Activated CD8-positive, alpha-beta memory T cell treated with anti-CD3 and anti-CD28 coated beads for 36 hours (primary cell): ENCODE measurements around the gene RASA3. TPM values are rescaled to one million over a fixed set of nuclear protein-coding genes. Genes with fewer than 3 reads are reported as not detected.

Experiments
- CTCF ChIA-PET: fragments of 350-600 bp; sonication (Branson Sonifier 250); formaldehyde crosslinking; loops from one replicate; lab custom pipeline; 2021; ENCODE audit warnings: antibody characterized with exemption; lab: Charles Lee
- POLR2A ChIA-PET: fragments of 350-600 bp; sonication (Branson Sonifier 250); formaldehyde crosslinking; loops from one replicate; lab custom pipeline; 2021; ENCODE audit warnings: antibody characterized with exemption; lab: Charles Lee
- total RNA-seq, 2 experiments: library from RNA; stranded (reverse); gene quantifications; one replicate each; pipeline ENCODE4 v1.2.3, GENCODE V29; 2021

The RASA3 gene
- total RNA-seq, 2 experiments from 2014 or later, result 22.1 to 22.5 TPM

GRCh38 chr13:114059428-114059827 is 73.0 kb downstream of the RASA3 start:
- POLR2A ChIA-PET, result no interaction called here

GRCh38 chr13:114058051-114058867 is 74.2 kb downstream of the RASA3 start:
- CTCF ChIA-PET, result no interaction called here

More at GRCh38 chr13:114059428-114059827, 73.0 kb downstream of the RASA3 start:
- CTCF ChIA-PET, result no interaction called here

GRCh38 chr13:114057166-114058050 is 75.0 kb downstream of the RASA3 start:
- CTCF ChIA-PET, result no interaction called here
- POLR2A ChIA-PET, result no interaction called here

More at GRCh38 chr13:114058051-114058867, 74.2 kb downstream of the RASA3 start:
- POLR2A ChIA-PET, result no interaction called here

- POLR2A ChIA-PET, result interaction anchor here (0.6 kb wide), 1 partner anchor 59 kb away, joined by 3 read pairs; no protein-coding TSS in a partner anchor
Observed at GRCh38 chr13:114056205-114057013, 76.0 kb downstream of the RASA3 start.

GRCh38 chr13:114055766-114056165 is 76.7 kb downstream of the RASA3 start:
- CTCF ChIA-PET, result no interaction called here
- POLR2A ChIA-PET, result no interaction called here

More at GRCh38 chr13:114056205-114057013, 76.0 kb downstream of the RASA3 start:
- CTCF ChIA-PET, result no interaction called here

GRCh38 chr13:114054830-114055439 is 77.5 kb downstream of the RASA3 start:
- CTCF ChIA-PET, result no interaction called here
- POLR2A ChIA-PET, result no interaction called here

GRCh38 chr13:114054264-114054663 is 78.2 kb downstream of the RASA3 start:
- POLR2A ChIA-PET, result no interaction called here
- CTCF ChIA-PET, result no interaction called here

GRCh38 chr13:114053026-114053425 is 79.4 kb downstream of the RASA3 start:
- CTCF ChIA-PET, result no interaction called here
- POLR2A ChIA-PET, result no interaction called here

GRCh38 chr13:114050536-114051450 is 81.6 kb downstream of the RASA3 start:
- ChIA-PET CTCF (no interaction called here), POLR2A (no interaction called here)

- ChIA-PET POLR2A (interaction anchor here (0.7 to 1.7 kb wide), 3 partner anchors 16 to 62 kb away, joined by 3 to 8 read pairs (median 4); no protein-coding TSS in a partner anchor), CTCF (interaction anchor here (1.2 kb wide), 2 partner anchors 10 to 16 kb away, joined by 3 read pairs; no protein-coding TSS in a partner anchor)
Observed at GRCh38 chr13:114049626-114050101, 82.8 kb downstream of the RASA3 start.

GRCh38 chr13:114049026-114049425 is 83.4 kb downstream of the RASA3 start:
- ChIA-PET CTCF (interaction anchor here (1.2 kb wide), 2 partner anchors 9 to 16 kb away, joined by 3 read pairs; no protein-coding TSS in a partner anchor), POLR2A (interaction anchor here (0.7 to 1.7 kb wide), 3 partner anchors 17 to 63 kb away, joined by 3 to 8 read pairs (median 4); no protein-coding TSS in a partner anchor)

- ChIA-PET CTCF (interaction anchor here (1.2 kb wide), 1 partner anchor 9 kb away, joined by 3 read pairs; no protein-coding TSS in a partner anchor), POLR2A (interaction anchor here (1.7 kb wide), 1 partner anchor 17 kb away, joined by 8 read pairs; no protein-coding TSS in a partner anchor)
Observed at GRCh38 chr13:114048443-114048842, 84.0 kb downstream of the RASA3 start.

- POLR2A ChIA-PET, result interaction anchor here (0.5 kb wide), 1 partner anchor 41 kb away, joined by 5 read pairs; no protein-coding TSS in a partner anchor
- CTCF ChIA-PET, result no interaction called here
Observed at GRCh38 chr13:114047358-114047881, 85.0 kb downstream of the RASA3 start.

- CTCF ChIA-PET, result no interaction called here
- POLR2A ChIA-PET, result no interaction called here
Observed at GRCh38 chr13:114046431-114046975, 85.9 kb downstream of the RASA3 start.

- ChIA-PET POLR2A (no interaction called here), CTCF (no interaction called here)
Observed at GRCh38 chr13:114045113-114045735, 87.2 kb downstream of the RASA3 start.

GRCh38 chr13:114044486-114044885 is 87.9 kb downstream of the RASA3 start:
- ChIA-PET POLR2A (no interaction called here), CTCF (no interaction called here)
